HG02973 (cell line): ENCODE measurements around the gene ALG1L2.
"Not testable (repeated sequence)": the region's sequence is repeated elsewhere in the genome, so short reads cannot be mapped to it uniquely, and the experiment has no call there.

Experiments used
- ATAC-seq: cut with Tn5 transposase; IDR thresholded peaks from one replicate; pipeline ENCODE4 v1.9.1; 2021; ENCODE audit warnings: moderate library complexity; ENCODE audit not compliant: unreplicated experiment

Gene ALG1L2

GRCh38 chr3:130093741-130094391 is 12.2 kb downstream of the ALG1L2 start:
- ATAC-seq, result no peak

GRCh38 chr3:130094491-130094941 is 12.9 kb downstream of the ALG1L2 start:
- ATAC-seq, result not testable (repeated sequence)

- not testable (repeated sequence) for ATAC-seq
These were observed 14.2 kb downstream of the ALG1L2 start for GRCh38 chr3:130095858-130096257.

GRCh38 chr3:130097096-130097495 is 15.5 kb downstream of the ALG1L2 start:
- not testable (repeated sequence) for ATAC-seq

GRCh38 chr3:130097690-130098638 is 16.3 kb downstream of the ALG1L2 start:
- ATAC-seq, result not testable (repeated sequence)

- ATAC-seq, result not testable (repeated sequence)
These were observed 17.2 kb downstream of the ALG1L2 start for GRCh38 chr3:130098639-130099385.

GRCh38 chr3:130102545-130102944 is 20.9 kb downstream of the ALG1L2 start:
- not testable (repeated sequence) for ATAC-seq

- ATAC-seq, result not testable (repeated sequence)
These were observed 22.6 kb downstream of the ALG1L2 start for GRCh38 chr3:130104191-130104590.

GRCh38 chr3:130107333-130107995 is 25.8 kb downstream of the ALG1L2 start:
- ATAC-seq, result not testable (repeated sequence)

- not testable (repeated sequence) for ATAC-seq
These were observed 27.4 kb downstream of the ALG1L2 start for GRCh38 chr3:130108836-130109585.

- ATAC-seq, result not testable (repeated sequence)
These were observed 28.9 kb downstream of the ALG1L2 start for GRCh38 chr3:130110386-130111169.

GRCh38 chr3:130111185-130111864 is 29.7 kb downstream of the ALG1L2 start:
- ATAC-seq, result peak; percentile 100

- peak; percentile 46 for ATAC-seq
These were observed 30.5 kb downstream of the ALG1L2 start for GRCh38 chr3:130111865-130112747.

GRCh38 chr3:130112748-130113073 is 31.1 kb downstream of the ALG1L2 start:
- not testable (repeated sequence) for ATAC-seq

GRCh38 chr3:130115400-130115799 is 33.8 kb downstream of the ALG1L2 start:
- not testable (repeated sequence) for ATAC-seq

- ATAC-seq, result no peak
These were observed 36.3 kb downstream of the ALG1L2 start for GRCh38 chr3:130117933-130118332.

- not testable (repeated sequence) for ATAC-seq
These were observed 38.2 kb downstream of the ALG1L2 start for GRCh38 chr3:130119824-130120223.

- ATAC-seq, result not testable (repeated sequence)
These were observed 38.7 kb downstream of the ALG1L2 start for GRCh38 chr3:130120291-130120690.
